ENCODE measurements around the gene DDX46. TPM values are rescaled to one million over a fixed set of nuclear protein-coding genes. Genes with fewer than 3 reads are reported as not detected.
A peak's percentile ranks its signal among the peaks of the same experiment; 100 is the strongest.
"Not testable (repeated sequence)": the region's sequence is repeated elsewhere in the genome, so short reads cannot be mapped to it uniquely, and the experiment has no call there.

DDX46 gene, protein sequence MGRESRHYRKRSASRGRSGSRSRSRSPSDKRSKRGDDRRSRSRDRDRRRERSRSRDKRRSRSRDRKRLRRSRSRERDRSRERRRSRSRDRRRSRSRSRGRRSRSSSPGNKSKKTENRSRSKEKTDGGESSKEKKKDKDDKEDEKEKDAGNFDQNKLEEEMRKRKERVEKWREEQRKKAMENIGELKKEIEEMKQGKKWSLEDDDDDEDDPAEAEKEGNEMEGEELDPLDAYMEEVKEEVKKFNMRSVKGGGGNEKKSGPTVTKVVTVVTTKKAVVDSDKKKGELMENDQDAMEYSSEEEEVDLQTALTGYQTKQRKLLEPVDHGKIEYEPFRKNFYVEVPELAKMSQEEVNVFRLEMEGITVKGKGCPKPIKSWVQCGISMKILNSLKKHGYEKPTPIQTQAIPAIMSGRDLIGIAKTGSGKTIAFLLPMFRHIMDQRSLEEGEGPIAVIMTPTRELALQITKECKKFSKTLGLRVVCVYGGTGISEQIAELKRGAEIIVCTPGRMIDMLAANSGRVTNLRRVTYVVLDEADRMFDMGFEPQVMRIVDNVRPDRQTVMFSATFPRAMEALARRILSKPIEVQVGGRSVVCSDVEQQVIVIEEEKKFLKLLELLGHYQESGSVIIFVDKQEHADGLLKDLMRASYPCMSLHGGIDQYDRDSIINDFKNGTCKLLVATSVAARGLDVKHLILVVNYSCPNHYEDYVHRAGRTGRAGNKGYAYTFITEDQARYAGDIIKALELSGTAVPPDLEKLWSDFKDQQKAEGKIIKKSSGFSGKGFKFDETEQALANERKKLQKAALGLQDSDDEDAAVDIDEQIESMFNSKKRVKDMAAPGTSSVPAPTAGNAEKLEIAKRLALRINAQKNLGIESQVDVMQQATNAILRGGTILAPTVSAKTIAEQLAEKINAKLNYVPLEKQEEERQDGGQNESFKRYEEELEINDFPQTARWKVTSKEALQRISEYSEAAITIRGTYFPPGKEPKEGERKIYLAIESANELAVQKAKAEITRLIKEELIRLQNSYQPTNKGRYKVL
- 10 to 100 TPM; 65.2 to 77.7 (median 75.0) TPM for polyA plus RNA-seq (ENCODE audit: insufficient read length in 4 of 4)

DNA sequence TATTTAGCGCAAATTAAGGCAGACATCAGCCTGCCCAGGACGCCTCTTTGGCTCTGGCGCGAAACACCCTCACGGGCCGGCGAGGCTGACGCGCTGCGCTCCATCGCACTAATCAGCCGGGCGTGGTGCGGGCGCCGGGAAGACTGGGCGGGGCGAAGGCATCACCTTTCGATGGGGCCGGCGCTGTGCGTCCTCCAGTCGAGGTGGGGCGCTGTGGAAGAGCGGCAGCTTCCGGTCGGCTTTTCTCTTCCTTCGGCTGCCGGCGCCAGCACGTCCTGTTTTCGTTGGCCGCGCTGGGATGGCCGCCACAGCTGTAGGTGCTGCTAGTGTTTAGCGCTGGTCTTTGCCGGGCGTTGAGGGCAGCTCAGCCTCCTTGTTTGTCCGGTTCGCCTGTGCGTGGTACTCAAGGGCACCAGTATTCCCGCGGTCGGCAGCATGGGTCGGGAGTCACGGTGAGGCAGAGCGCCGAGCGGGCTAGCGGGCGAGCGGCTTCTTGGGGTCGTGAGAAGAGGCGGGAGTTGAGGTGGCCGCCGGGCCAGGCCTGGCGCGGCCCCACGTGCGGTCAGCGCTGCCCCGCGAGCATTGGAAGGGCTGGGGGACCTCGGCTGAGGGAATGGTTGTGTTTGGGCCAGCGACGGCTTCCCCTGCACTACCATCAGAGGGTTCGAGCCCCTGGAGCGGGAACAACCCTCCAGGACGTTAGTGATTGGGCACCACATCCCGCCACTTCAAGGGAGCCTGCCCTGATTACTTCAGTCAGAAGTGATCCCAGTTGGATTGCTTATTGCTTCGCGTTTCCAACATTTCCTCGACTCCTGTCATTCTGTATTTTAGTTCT is at the start of gene DDX46:
Gene DDX46 (plus strand): TSS at position 276 of the 838 bp plus-strand sequence. CDS start 160 bp downstream, at position 436.
- peak; percentile 83 to 87 (median 84) for DNase-seq (ENCODE audit: low read depth in 4 of 4, low spot score in 3 of 4)

DNA sequence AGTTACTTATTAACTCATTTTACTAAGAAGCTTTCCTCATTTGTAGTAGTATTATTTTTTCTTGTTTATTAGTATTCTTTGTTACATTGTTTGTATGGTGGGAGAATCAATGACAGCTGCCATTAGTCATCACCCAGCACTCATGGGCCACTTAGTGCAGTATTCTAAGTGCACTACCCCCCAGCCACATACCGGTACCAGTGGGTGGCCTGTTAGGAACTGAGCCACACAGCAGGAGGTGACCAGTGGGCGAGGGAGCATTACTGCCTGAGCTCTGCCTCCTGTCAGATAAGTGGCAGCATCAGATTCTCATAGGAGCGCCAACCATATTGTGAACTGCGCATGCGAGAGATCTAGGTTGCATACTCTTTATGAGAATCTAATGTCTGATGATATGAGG is 44.5 kb upstream of the DDX46 start:
- no peak for DNase-seq (ENCODE audit: low read depth in 4 of 4, low spot score in 3 of 4)

DNA sequence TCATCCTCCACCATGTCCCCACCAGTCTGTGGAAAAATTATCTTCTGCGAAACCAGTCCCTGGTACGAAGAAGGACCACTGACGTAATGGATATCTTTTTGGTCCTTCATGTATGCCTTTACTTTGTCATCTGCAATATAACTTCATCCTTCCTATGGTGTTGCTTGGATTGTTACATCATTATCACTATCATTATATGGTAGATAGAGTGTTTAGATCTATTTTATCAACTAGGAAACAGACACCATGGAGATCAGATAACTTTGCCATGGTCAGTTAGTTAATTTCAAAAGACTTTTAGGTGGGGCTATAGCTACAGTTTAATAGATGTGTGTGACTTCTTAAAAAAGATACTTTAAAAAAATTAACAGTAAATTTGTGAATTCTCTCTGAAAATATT is 44.0 kb upstream of the DDX46 start:
- no peak for DNase-seq (ENCODE audit: low read depth in 4 of 4, low spot score in 3 of 4)

DNA sequence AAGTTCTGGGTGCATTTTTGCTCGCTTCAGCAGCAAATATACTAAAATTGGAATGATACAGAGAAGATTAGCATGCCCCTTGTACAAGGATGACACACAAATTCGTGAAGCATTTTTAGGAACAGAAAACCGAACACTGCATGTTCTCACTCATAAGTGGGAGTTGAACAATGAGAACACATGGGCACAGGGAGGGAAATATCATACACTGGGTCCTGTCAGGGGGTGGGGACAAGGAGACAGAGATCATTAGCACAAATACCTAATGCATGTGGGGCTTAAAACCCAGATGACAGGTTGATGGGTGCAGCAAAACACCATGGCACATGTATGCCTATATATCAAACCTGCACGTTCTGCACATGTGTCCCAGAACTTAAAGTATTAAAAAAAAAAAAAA is 43.1 kb upstream of the DDX46 start:
- not testable (repeated sequence) for DNase-seq (ENCODE audit: low read depth in 4 of 4, low spot score in 3 of 4)

DNA sequence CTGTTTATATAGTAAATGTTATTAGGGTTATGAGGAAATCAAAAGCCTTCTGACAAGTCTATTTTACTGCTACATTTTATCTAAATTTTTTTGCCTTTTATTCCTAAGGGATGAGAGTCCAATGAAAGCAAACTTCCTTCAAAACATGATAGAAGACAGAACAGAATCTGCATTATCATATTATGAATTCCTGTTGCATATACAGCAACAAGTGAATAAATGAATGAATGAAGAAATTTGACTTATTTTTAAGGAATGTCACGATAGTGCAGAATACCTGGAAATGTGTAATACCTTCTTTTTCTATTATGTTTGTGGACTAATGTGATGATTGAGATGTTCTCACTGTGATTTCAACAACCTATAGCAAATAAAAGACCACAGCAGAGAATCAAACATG is 33.7 kb upstream of the DDX46 start:
- DNase-seq (ENCODE audit: low read depth in 4 of 4, low spot score in 3 of 4): no peak

DNA sequence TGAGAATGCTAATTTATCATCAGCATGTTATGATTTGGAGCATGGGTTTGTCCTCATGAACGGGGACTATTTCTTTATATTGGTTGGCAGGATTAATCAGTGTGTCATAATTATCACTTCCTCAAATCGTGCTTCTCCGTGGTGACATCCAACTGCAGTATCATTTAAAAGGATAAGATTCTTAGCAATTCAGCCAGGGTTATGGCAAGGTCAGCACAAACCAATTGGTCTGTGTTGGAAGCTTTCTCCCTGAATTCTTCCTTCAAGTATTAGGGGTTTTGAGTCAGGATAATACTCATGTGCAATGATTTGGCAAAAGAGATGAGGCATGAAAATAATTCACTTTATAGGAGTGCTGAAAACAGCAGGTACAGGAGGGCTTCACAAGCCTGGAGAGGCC is 25.8 kb upstream of the DDX46 start:
- DNase-seq (ENCODE audit: low read depth in 4 of 4, low spot score in 3 of 4): no peak

DNA sequence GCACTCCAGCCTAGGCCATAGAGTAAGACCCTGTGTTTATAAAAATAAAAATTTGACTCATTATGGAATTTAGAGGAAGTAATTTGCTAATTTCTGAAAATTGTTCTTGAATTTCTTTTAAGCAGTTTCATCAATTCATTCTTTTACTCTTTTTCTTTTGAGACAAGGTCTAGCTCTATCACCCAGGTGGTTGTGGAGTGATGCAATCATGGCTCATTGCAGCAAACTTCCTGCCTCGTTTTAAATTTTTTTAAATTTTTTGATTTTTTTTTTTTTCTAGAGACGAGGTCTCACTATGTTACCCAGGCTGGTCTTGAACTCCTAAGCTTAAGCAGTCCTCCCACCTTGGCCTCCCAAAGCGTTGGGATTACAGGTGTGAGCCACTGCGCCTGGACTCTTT is 23.3 kb upstream of the DDX46 start:
- no peak for DNase-seq (ENCODE audit: low read depth in 4 of 4, low spot score in 3 of 4)

DNA sequence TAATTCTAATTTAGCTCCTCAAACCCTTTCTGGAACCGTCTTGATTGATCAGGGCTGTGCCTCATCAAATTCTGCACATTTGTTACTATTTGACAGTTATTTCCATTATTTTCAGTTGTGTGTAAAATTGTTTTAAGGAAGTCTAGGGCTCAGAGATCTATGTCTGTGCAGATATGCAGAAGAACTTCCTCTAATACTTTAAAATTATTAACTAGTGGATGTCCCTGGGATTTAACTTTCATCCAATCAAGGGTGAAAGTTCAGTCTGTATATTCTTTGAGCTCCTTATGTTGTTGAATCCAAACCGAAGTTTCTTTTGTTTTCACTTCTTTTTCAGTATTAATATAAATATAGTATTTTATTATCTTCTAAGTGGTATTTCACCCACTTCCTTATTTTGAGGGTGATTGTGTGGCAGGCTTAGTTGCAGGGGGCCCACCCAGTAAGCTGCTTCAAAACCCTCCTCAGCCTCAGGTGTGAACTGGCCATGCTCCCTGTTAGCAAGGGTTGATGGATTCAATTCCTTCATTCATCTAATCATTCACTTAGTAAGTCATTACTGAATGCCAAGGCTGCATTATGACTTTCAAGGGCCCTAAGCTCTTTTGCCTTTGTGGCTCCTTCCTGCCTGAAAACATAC is 22.3 kb upstream of the DDX46 start:
- no peak for DNase-seq (ENCODE audit: low read depth in 4 of 4, low spot score in 3 of 4)

DNA sequence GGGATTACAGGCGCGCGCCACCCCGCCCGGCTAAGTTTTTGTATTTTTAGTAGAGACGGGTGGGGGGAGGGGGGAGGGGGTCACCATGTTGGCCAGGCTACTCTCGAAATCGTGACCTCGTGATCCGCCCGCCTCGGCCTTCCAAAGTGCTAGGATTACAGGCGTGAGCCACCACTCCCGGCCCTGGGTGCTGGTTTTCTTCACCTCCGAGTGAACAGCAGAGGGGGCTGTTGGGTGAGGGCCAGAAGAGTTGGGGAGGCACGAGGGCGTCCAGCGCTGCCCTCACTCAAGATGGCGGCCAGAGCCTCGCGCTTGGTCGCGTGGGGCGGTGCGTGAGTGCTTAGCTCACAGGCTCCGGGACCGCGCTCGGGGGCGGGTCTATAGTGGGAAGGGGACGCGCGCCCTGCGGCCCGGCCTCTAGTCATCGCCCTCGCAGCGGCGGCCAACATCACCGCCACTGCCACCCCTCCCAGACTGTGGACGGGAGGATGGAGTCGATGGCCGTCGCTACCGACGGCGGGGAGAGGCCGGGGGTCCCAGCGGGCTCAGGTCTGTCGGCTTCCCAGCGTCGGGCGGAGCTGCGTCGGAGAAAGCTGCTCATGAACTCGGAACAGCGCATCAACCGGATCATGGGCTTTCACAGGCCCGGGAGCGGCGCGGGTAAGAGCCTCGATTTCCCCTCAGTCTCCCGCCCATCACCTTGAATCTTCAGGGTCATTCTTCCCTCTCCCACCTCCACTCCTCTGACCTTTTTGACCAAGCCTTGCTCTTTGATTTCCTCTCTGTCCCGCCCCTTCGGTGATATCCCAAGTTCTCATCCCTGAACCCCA is 20.2 kb upstream of the DDX46 start, which contains the start of gene CAMLG:
Gene CAMLG (plus strand): TSS at position 416 of the 830 bp plus-strand sequence. CDS start 73 bp downstream, at position 489.
- DNase-seq (ENCODE audit: low read depth in 4 of 4, low spot score in 3 of 4): peak; percentile 93 to 97 (median 96)

DNA sequence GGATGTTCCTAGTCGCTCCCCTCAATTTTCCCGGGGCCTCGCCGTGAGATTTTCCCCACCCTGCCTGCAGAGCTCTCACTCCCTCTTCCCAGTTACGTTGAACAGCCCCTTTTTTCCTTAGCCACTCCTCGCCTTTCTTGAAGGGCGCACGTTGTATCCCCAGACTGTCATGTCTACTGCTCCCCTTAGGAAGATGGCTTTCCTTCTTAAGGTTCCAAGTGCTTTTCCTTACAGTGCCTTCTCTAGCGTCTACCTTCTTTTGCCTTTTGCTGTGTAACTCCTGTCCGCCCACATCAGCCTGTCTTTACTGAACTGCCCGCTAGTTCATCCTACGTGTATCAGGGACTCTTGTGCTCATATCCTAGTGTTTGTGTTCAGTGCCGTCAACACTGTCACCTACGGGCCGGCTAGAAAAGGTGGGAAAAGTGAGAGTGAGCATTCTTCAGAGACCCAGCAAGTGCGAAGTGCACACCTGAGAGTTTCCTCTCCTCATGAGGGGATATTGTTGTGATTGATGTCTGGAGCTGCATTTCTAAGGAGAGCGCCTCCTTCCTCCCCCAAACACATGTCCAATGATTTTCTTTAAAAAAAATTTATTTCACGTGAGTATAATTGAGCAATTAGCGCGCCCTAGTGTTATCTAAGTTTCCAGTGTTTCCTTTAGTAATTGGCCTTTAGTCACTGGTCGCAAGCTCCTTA is 19.5 kb upstream of the DDX46 start:
- peak in 3 of 4 donors; percentile 20 to 38 (median 30) for DNase-seq (ENCODE audit: low read depth in 4 of 4, low spot score in 3 of 4)

DNA sequence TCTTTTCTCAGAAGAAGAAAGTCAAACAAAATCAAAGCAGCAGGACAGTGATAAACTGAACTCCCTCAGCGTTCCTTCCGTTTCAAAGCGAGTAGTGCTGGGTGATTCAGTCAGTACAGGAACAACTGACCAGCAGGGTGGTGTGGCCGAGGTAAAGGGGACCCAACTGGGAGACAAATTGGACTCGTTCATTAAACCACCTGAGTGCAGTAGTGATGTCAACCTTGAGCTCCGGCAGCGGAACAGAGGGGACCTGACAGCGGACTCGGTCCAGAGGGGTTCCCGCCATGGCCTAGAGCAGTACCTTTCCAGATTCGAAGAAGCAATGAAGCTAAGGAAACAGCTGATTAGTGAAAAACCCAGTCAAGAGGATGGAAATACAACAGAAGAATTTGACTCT is 17.5 kb upstream of the DDX46 start:
- DNase-seq (ENCODE audit: low read depth in 4 of 4, low spot score in 3 of 4): no peak

DNA sequence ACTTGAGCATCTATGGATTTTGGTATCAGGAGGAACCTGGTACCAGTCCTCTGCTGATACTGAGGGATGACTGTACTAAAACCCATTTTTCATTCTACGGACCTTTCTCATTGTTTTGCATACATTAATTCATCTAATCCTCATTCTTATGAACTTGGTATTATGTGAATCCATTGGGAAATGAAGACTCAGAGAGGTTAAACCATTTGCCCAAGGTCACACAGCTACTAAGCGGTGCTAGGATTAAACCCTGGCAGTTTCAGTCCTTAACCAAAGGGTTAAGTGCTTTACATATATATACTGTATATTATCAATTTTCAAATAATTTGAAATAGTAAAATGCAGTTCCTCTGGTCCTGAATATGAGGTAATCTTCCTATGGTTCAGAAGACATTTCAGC is 16.4 kb upstream of the DDX46 start:
- DNase-seq (ENCODE audit: low read depth in 4 of 4, low spot score in 3 of 4): no peak

DNA sequence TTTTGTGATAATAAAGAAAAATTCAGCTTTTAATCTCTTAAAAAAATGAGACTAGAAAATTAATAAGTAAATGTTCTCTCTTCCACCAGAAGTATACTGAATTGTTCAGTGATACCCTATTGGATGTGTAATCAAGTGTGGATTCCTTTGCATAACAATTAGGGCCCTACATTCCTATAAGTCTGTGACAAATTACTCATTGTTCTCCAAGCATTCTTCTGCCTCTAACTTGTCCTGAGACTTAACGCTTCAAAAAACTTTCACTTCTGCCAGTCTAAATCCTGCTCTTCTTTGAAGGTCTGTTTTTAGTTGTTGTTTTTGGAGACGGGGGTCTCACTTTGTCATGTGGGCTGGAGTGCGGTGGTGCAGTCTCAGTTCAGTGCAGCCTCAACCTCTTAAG is 9.2 kb upstream of the DDX46 start:
- DNase-seq (ENCODE audit: low read depth in 4 of 4, low spot score in 3 of 4): no peak

DNA sequence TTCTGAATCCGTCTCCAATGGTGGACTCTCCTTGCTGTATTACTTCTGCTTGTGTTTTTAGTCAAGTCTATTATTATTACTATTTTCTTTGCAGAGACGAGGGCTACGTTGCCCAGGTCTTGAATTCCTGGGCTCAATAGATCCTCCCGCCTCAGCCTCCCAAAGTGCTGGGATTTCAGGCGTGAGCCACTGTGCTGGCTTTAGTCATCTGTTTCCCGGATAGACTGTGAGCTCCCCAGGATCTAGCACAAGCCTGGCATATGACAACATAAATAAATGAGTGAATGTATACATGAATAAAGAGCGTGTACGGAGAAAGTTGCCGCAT is 439 bp upstream of the DDX46 start:
- DNase-seq (ENCODE audit: low read depth in 4 of 4, low spot score in 3 of 4): no peak

DNA sequence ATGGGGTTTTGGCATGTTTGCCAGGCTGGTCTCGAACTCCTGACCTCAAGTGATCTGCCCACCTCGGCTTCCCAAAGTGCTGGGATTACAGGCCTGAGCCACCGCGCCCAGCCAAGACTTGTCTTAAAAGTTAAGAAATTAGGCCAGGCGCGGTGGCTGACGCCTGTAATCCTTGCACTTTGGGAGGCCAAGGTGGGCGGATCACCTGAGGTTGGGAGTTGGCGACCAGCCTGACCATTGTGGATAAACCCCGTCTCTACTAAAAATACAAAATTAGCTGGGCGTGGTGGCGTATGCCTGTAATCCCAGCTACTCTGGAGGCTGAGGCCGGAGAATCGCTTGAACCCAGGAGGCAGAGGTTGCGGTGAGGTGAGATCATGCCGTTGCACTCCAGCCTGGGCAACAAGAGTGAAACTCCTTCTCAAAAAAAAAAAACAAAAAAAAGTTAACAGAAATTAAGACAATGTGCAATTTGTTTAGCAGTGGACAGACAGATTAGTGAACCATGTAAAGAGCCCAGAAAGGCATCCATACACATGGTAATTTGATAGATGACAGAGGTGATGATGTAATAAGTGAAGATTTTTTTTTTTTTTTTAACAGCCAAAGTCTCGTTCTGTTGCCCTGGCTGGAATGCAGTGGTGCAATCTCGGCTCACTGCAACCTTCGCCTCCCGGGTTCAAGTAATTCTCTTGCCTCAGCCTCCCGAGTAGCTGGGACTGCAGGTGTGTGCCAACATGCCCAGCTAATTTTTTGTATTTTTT is 9.1 kb downstream of the DDX46 start:
- DNase-seq (ENCODE audit: low read depth in 4 of 4, low spot score in 3 of 4): not testable (repeated sequence)

DNA sequence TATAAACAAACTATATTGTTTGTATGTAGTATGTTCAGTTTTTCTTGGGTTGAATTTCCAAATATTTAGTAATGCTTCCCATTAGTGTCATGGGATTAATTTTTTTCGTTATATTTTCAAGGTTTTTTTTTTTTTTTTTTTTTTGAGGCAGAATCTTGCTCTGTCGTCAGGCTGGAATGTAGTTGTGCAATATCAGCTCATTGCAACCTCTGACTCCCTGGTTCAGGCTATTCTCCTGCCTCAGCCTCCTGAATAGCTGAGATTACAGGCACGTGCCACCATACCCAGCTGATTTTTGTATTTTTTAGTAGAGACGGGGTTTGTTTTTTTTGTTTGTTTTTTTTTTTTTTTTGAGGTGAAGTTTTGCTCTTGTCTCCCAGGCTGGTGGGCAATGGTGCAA is 10.6 kb downstream of the DDX46 start:
- no peak for DNase-seq (ENCODE audit: low read depth in 4 of 4, low spot score in 3 of 4)

DNA sequence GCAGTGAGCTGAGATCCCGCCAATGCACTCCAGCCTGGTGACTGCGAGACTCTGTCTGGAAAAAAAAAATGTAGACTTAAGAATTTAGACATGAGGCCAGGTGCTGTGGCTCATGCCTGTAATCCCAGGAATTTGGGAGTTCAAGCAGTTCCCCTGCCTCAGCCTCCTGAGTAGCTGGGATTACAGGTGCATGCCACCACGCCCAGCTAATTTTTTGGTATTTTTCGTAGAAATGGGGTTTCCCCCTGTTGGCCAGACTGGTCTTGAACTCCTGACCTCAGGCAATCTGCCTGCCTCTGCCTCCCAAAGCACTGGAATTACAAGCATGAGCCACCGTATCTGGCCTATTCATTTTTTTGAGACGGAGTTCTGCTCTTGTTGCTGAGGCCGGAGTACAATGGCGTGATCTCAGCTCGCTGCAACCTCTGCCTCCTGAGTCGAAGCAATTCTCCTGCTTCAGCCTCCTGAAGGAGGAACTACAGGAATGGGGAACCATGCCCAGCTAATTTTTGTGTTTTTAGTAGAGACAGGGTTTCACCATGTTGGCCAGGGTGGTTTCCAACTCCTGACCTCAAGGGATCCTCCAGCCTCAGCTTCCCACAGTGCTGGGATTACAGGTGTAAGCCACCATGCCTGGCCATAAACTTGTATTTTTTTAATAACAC is 14.0 kb downstream of the DDX46 start:
- DNase-seq (ENCODE audit: low read depth in 4 of 4, low spot score in 3 of 4): no peak
